ENCODE measurements around the gene EFNB2.

EFNB2 gene

GRCh38 chr13:106470576-106470975, 64.9 kb downstream of the EFNB2 start:
- H3K9me3 ChIP-seq (ENCODE audit: control insufficient read depth, insufficient read depth, low read length): no peaks in the 10 kb centered on the region
- H3K4me3 ChIP-seq (ENCODE audit: low read length): no peak overlapping the region
- no CpG with 5 or more reads among the region's 7 CpGs for WGBS (ENCODE audit: insufficient coverage, insufficient read length)
- no peak for DNase-seq (ENCODE audit: low read depth, low spot score)
- no peaks in the 10 kb centered on the region; the same call in 1 of the 2 replicates for H3K36me3 ChIP-seq (ENCODE audit: control insufficient read depth, insufficient read depth, low read length)
- H3K4me1 ChIP-seq (ENCODE audit: control insufficient read depth, insufficient read depth, low read length): peaks cover 4% of the 10 kb centered on the region; the same call in 1 of the 2 replicates
- H3K27ac ChIP-seq (ENCODE audit: low read length): no peak overlapping the region
- H3K27me3 ChIP-seq (ENCODE audit: control insufficient read depth, insufficient read depth, low read length): no peaks in the 10 kb centered on the region

- H3K36me3 ChIP-seq (ENCODE audit: control insufficient read depth, insufficient read depth, low read length): no peaks in the 10 kb centered on the region; the same call in 1 of the 2 replicates
- no CpG with 5 or more reads among the region's 20 CpGs for WGBS (ENCODE audit: insufficient coverage, insufficient read length)
- no peak overlapping the region for H3K4me3 ChIP-seq (ENCODE audit: low read length)
- H3K27ac ChIP-seq (ENCODE audit: low read length): no peak overlapping the region
- peaks cover 4% of the 10 kb centered on the region; the same call in 1 of the 2 replicates for H3K4me1 ChIP-seq (ENCODE audit: control insufficient read depth, insufficient read depth, low read length)
- DNase-seq (ENCODE audit: low read depth, low spot score): no peak
- H3K9me3 ChIP-seq (ENCODE audit: control insufficient read depth, insufficient read depth, low read length): no peaks in the 10 kb centered on the region
- H3K27me3 ChIP-seq (ENCODE audit: control insufficient read depth, insufficient read depth, low read length): no peaks in the 10 kb centered on the region
These were observed 66.5 kb downstream of the EFNB2 start for GRCh38 chr13:106468744-106469590.

GRCh38 chr13:106468207-106468606, 67.3 kb downstream of the EFNB2 start:
- DNase-seq (ENCODE audit: low read depth, low spot score): no peak
- Histone ChIP-seq H3K36me3 (ENCODE audit: control insufficient read depth, insufficient read depth, low read length) (no peaks in the 10 kb centered on the region; the same call in 1 of the 2 replicates), H3K9me3 (ENCODE audit: control insufficient read depth, insufficient read depth, low read length) (no peaks in the 10 kb centered on the region), H3K27me3 (ENCODE audit: control insufficient read depth, insufficient read depth, low read length) (no peaks in the 10 kb centered on the region), H3K4me1 (ENCODE audit: control insufficient read depth, insufficient read depth, low read length) (peaks cover 4% of the 10 kb centered on the region; the same call in 1 of the 2 replicates), H3K27ac (ENCODE audit: low read length) (no peak overlapping the region), H3K4me3 (ENCODE audit: low read length) (no peak overlapping the region)
- no CpG with 5 or more reads among the region's 7 CpGs for WGBS (ENCODE audit: insufficient coverage, insufficient read length)

- no peaks in the 10 kb centered on the region for H3K9me3 ChIP-seq (ENCODE audit: control insufficient read depth, insufficient read depth, low read length)
- H3K36me3 ChIP-seq (ENCODE audit: control insufficient read depth, insufficient read depth, low read length): no peaks in the 10 kb centered on the region
- no peak for DNase-seq (ENCODE audit: low read depth, low spot score)
- no peaks in the 10 kb centered on the region for H3K4me1 ChIP-seq (ENCODE audit: control insufficient read depth, insufficient read depth, low read length)
- H3K27me3 ChIP-seq (ENCODE audit: control insufficient read depth, insufficient read depth, low read length): no peaks in the 10 kb centered on the region
- no peak overlapping the region for H3K4me3 ChIP-seq (ENCODE audit: low read length)
- H3K27ac ChIP-seq (ENCODE audit: low read length): no peak overlapping the region
- no CpG with 5 or more reads among the region's 10 CpGs for WGBS (ENCODE audit: insufficient coverage, insufficient read length)
These were observed 67.9 kb downstream of the EFNB2 start for GRCh38 chr13:106467427-106468122.

GRCh38 chr13:106466691-106467426, 68.6 kb downstream of the EFNB2 start:
- H3K9me3 ChIP-seq (ENCODE audit: control insufficient read depth, insufficient read depth, low read length): no peaks in the 10 kb centered on the region
- H3K4me3 ChIP-seq (ENCODE audit: low read length): no peak overlapping the region
- H3K27me3 ChIP-seq (ENCODE audit: control insufficient read depth, insufficient read depth, low read length): no peaks in the 10 kb centered on the region
- no CpG with 5 or more reads among the region's 7 CpGs for WGBS (ENCODE audit: insufficient coverage, insufficient read length)
- no peak for DNase-seq (ENCODE audit: low read depth, low spot score)
- H3K36me3 ChIP-seq (ENCODE audit: control insufficient read depth, insufficient read depth, low read length): no peaks in the 10 kb centered on the region
- H3K4me1 ChIP-seq (ENCODE audit: control insufficient read depth, insufficient read depth, low read length): no peaks in the 10 kb centered on the region
- no peak overlapping the region for H3K27ac ChIP-seq (ENCODE audit: low read length)

- Histone ChIP-seq H3K4me3 (ENCODE audit: low read length) (no peak overlapping the region), H3K27ac (ENCODE audit: low read length) (no peak overlapping the region), H3K36me3 (ENCODE audit: control insufficient read depth, insufficient read depth, low read length) (no peaks in the 10 kb centered on the region), H3K4me1 (ENCODE audit: control insufficient read depth, insufficient read depth, low read length) (no peaks in the 10 kb centered on the region), H3K27me3 (ENCODE audit: control insufficient read depth, insufficient read depth, low read length) (no peaks in the 10 kb centered on the region), H3K9me3 (ENCODE audit: control insufficient read depth, insufficient read depth, low read length) (no peaks in the 10 kb centered on the region)
- no CpG with 5 or more reads among the region's 4 CpGs for WGBS (ENCODE audit: insufficient coverage, insufficient read length)
- DNase-seq (ENCODE audit: low read depth, low spot score): no peak
These were observed 71.4 kb downstream of the EFNB2 start for GRCh38 chr13:106464076-106464475.

- Histone ChIP-seq H3K27me3 (ENCODE audit: control insufficient read depth, insufficient read depth, low read length) (no peaks in the 10 kb centered on the region; the same call in 1 of the 2 replicates), H3K36me3 (ENCODE audit: control insufficient read depth, insufficient read depth, low read length) (no peaks in the 10 kb centered on the region), H3K4me3 (ENCODE audit: low read length) (no peak overlapping the region), H3K9me3 (ENCODE audit: control insufficient read depth, insufficient read depth, low read length) (no peaks in the 10 kb centered on the region), H3K4me1 (ENCODE audit: control insufficient read depth, insufficient read depth, low read length) (no peaks in the 10 kb centered on the region), H3K27ac (ENCODE audit: low read length) (no peak overlapping the region)
- WGBS (ENCODE audit: insufficient coverage, insufficient read length): no CpG with 5 or more reads among the region's 3 CpGs
- DNase-seq (ENCODE audit: low read depth, low spot score): no peak
These were observed 72.8 kb downstream of the EFNB2 start for GRCh38 chr13:106462710-106463109.

GRCh38 chr13:106455777-106456176, 79.7 kb downstream of the EFNB2 start:
- Histone ChIP-seq H3K36me3 (ENCODE audit: control insufficient read depth, insufficient read depth, low read length) (no peaks in the 10 kb centered on the region), H3K4me3 (ENCODE audit: low read length) (no peak overlapping the region), H3K27ac (ENCODE audit: low read length) (no peak overlapping the region), H3K4me1 (ENCODE audit: control insufficient read depth, insufficient read depth, low read length) (no peaks in the 10 kb centered on the region), H3K9me3 (ENCODE audit: control insufficient read depth, insufficient read depth, low read length) (no peaks in the 10 kb centered on the region), H3K27me3 (ENCODE audit: control insufficient read depth, insufficient read depth, low read length) (no peaks in the 10 kb centered on the region; the same call in 1 of the 2 replicates)
- no peak for DNase-seq (ENCODE audit: low read depth, low spot score)
- no CpG with 5 or more reads among the region's 3 CpGs for WGBS (ENCODE audit: insufficient coverage, insufficient read length)

- Histone ChIP-seq H3K4me1 (ENCODE audit: control insufficient read depth, insufficient read depth, low read length) (no peaks in the 10 kb centered on the region), H3K36me3 (ENCODE audit: control insufficient read depth, insufficient read depth, low read length) (no peaks in the 10 kb centered on the region), H3K4me3 (ENCODE audit: low read length) (no peak overlapping the region), H3K27me3 (ENCODE audit: control insufficient read depth, insufficient read depth, low read length) (no peaks in the 10 kb centered on the region; the same call in 1 of the 2 replicates), H3K27ac (ENCODE audit: low read length) (no peak overlapping the region), H3K9me3 (ENCODE audit: control insufficient read depth, insufficient read depth, low read length) (no peaks in the 10 kb centered on the region)
- no peak for DNase-seq (ENCODE audit: low read depth, low spot score)
- no CpG with 5 or more reads among the region's 9 CpGs for WGBS (ENCODE audit: insufficient coverage, insufficient read length)
These were observed 80.3 kb downstream of the EFNB2 start for GRCh38 chr13:106455190-106455589.

GRCh38 chr13:106453101-106453500, 82.4 kb downstream of the EFNB2 start:
- Histone ChIP-seq H3K27ac (ENCODE audit: low read length) (no peak overlapping the region), H3K9me3 (ENCODE audit: control insufficient read depth, insufficient read depth, low read length) (no peaks in the 10 kb centered on the region), H3K4me3 (ENCODE audit: low read length) (no peak overlapping the region), H3K36me3 (ENCODE audit: control insufficient read depth, insufficient read depth, low read length) (no peaks in the 10 kb centered on the region), H3K4me1 (ENCODE audit: control insufficient read depth, insufficient read depth, low read length) (no peaks in the 10 kb centered on the region), H3K27me3 (ENCODE audit: control insufficient read depth, insufficient read depth, low read length) (no peaks in the 10 kb centered on the region)
- no CpG with 5 or more reads among the region's 7 CpGs for WGBS (ENCODE audit: insufficient coverage, insufficient read length)
- DNase-seq (ENCODE audit: low read depth, low spot score): no peak

Measured in iPS DF 6.9 (cell line).